ENCODE data around the gene ETFB. TPM values are rescaled to one million over a fixed set of nuclear protein-coding genes. Genes with fewer than 3 reads are reported as not detected.

Gene ETFB
- total RNA-seq, 1 donor from 2014 or later, result 114 TPM

- Histone ChIP-seq H3K36me3 (no peaks in the 10 kb centered on the region), H3K4me1 (peaks cover 49% of the 10 kb centered on the region), H3K27ac (peak overlapping the region; percentile 37), H3K9me3 (no peaks in the 10 kb centered on the region), H3K4me3 (no peak overlapping the region), H3K27me3 (no peaks in the 10 kb centered on the region)
- TF ChIP-seq POLR2A (IDR thresholded peaks at IDR 0.05) (no peak), POLR2AphosphoS5 (IDR thresholded peaks at IDR 0.05; ENCODE audit: insufficient read depth in 1 of 2, low read depth in 1 of 2) (no peak)
- TF ChIP-seq, protein P1, sequence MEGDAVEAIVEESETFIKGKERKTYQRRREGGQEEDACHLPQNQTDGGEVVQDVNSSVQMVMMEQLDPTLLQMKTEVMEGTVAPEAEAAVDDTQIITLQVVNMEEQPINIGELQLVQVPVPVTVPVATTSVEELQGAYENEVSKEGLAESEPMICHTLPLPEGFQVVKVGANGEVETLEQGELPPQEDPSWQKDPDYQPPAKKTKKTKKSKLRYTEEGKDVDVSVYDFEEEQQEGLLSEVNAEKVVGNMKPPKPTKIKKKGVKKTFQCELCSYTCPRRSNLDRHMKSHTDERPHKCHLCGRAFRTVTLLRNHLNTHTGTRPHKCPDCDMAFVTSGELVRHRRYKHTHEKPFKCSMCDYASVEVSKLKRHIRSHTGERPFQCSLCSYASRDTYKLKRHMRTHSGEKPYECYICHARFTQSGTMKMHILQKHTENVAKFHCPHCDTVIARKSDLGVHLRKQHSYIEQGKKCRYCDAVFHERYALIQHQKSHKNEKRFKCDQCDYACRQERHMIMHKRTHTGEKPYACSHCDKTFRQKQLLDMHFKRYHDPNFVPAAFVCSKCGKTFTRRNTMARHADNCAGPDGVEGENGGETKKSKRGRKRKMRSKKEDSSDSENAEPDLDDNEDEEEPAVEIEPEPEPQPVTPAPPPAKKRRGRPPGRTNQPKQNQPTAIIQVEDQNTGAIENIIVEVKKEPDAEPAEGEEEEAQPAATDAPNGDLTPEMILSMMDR (IDR thresholded peaks at IDR 0.05), result no peak
- intact Hi-C loops (cut with DNase I), result loop anchor here (10.0 kb wide), 1 partner anchor 330 kb away; the partner anchor contains the start of gene SPACA6
- DNase-seq (ENCODE audit: extremely low spot score in 2 of 2), result no peak
These were observed 1.7 kb downstream of the ETFB start for GRCh38 chr19:51364200-51365106.

GRCh38 chr19:51361239-51361638 lies 4.9 kb downstream of the ETFB start:
- intact Hi-C loops (cut with DNase I), result loop anchor here (10.0 kb wide), 1 partner anchor 334 kb away; the partner anchor contains the start of gene SPACA6
- Histone ChIP-seq H3K4me1 (peaks cover 47% of the 10 kb centered on the region), H3K36me3 (no peaks in the 10 kb centered on the region), H3K27me3 (no peaks in the 10 kb centered on the region), H3K4me3 (no peak overlapping the region), H3K9me3 (no peaks in the 10 kb centered on the region), H3K27ac (no peak overlapping the region)
- no peak for TF ChIP-seq POLR2AphosphoS5 (IDR thresholded peaks at IDR 0.05; ENCODE audit: insufficient read depth in 1 of 2, low read depth in 1 of 2)
- TF ChIP-seq, protein P1 (IDR thresholded peaks at IDR 0.05), result no peak
- TF ChIP-seq POLR2A (IDR thresholded peaks at IDR 0.05), result no peak
- no peak for DNase-seq (ENCODE audit: extremely low spot score in 2 of 2)

DNA sequence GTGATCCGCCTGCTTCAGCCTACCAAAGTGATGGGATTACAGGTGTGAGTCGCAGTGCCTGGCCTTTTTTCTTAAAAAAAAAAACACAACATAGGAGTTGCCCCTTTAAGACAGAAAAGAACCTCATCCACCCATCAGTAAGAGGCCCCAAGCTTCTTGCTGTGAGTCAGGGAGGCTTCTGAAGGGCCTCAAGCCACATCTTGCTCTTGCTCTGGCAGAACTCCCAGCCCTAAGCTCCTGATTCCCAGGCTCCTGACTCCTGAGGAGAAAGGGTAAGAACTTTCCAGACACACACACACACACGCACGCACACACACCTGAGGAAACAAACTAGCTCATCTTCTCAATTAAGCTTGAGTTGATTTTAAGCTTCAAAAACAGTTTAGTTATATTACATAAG lies 6.9 kb downstream of the ETFB start:
- peak in 1 of 2 donors; percentile 65 for TF ChIP-seq POLR2AphosphoS5 (IDR thresholded peaks at IDR 0.05; ENCODE audit: insufficient read depth in 1 of 2, low read depth in 1 of 2)
- no peak for TF ChIP-seq POLR2A (IDR thresholded peaks at IDR 0.05)
- TF ChIP-seq, protein P1 (IDR thresholded peaks at IDR 0.05), result no peak
- Histone ChIP-seq H3K4me3 (no peak overlapping the region), H3K9me3 (no peaks in the 10 kb centered on the region), H3K27ac (peak overlapping the region; percentile 79), H3K27me3 (no peaks in the 10 kb centered on the region), H3K36me3 (no peaks in the 10 kb centered on the region), H3K4me1 (peaks cover 38% of the 10 kb centered on the region)
- intact Hi-C loops (cut with DNase I), result no loop called here
- no peak for DNase-seq (ENCODE audit: extremely low spot score in 2 of 2)

DNA sequence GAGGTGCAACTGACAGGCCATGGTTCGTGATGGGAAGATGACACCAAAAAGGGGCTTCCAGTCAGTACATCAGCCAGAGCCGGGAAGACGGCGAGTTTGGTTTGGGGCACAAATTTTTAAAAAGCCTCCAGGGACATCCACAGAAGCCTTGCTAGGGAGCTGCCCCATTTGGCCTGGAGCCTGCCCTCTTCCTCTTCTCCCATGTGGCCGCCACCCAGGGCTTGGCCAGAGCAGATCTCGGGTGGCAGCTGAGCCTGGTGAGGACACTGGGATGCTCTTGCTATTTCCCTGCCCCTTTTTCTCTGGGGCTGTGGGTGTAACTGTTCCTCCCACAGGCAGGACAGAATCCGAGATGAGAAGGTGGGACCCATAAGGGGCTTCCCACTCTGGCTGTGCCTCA lies 8.2 kb downstream of the ETFB start:
- peaks cover 30% of the 10 kb centered on the region for H3K4me1 ChIP-seq

More for the DNA sequence above, 8.2 kb downstream of the ETFB start:
- H3K27ac ChIP-seq, result no peak overlapping the region
- TF ChIP-seq, protein P1 (IDR thresholded peaks at IDR 0.05), result no peak
- TF ChIP-seq POLR2A (IDR thresholded peaks at IDR 0.05) (no peak), POLR2AphosphoS5 (IDR thresholded peaks at IDR 0.05; ENCODE audit: insufficient read depth in 1 of 2, low read depth in 1 of 2) (no peak)
- no peak for DNase-seq (ENCODE audit: extremely low spot score in 2 of 2)
- H3K9me3 ChIP-seq, result no peaks in the 10 kb centered on the region
- intact Hi-C loops (cut with DNase I), result no loop called here
- no peaks in the 10 kb centered on the region for H3K27me3 ChIP-seq
- H3K36me3 ChIP-seq, result no peaks in the 10 kb centered on the region
- H3K4me3 ChIP-seq, result no peak overlapping the region

All from vagina (tissue), 2 donors.